HT1080 (cell line): ENCODE data around the gene PTGER1. TPM values are rescaled to one million over a fixed set of nuclear protein-coding genes. Genes with fewer than 3 reads are reported as not detected.

Experiments used
- DNase-seq: peaks from one replicate; pipeline ENCODE4 v3.0.0-alpha.2; 2015; ENCODE audit warnings: low read depth
- total RNA-seq: library from RNA; depleted of rRNA; stranded (reverse); fragments of >200 nt; shearing (Covaris generic); gene quantifications from 2 replicates; pipeline ENCODE4 v1.2.3, GENCODE V29; 2014

PTGER1 gene
- total RNA-seq, 1 experiment from 2014 or later: 0.43 TPM

- no peak for DNase-seq
These were observed 28.1 kb upstream of the PTGER1 start for GRCh38 chr19:14503285-14503684.

DNA sequence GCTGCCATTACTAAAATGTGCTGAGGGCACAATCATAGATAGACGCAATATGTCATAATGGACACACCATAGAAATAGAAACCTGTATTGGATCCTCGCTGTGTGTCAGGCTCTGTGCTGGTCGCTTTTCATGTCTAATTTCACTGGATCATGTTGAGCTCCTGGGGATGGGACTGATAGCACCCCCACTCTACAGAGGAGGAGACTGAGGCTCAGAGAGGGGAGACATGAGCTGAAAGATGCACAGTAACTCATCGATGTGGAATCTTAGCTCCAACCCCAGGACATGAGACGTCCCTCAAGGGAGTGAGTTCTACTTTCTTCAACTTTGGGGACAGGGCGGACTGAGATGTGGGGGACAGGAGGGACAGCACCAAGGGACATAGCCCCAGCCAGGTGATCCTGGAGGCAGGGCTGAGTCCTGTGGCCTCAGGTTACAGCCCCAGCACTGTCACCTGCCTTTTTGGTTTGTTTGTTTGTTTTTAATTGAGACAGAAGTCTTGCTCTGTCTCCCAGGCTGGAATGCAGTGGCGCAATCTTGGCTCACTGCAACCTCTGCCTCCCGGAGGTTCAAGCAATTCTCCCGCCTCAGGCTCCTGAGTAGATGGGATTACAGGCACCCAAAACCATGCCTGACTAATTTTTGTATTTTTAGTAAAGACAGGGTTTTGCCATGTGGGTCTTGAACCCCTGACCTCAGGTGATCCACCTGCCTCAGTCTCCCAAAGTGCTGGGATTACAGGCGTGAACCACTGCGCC, 27.4 kb upstream of the PTGER1 start:
- DNase-seq: no peak

- no peak for DNase-seq
These were observed 22.2 kb upstream of the PTGER1 start for GRCh38 chr19:14497228-14497921.

DNA sequence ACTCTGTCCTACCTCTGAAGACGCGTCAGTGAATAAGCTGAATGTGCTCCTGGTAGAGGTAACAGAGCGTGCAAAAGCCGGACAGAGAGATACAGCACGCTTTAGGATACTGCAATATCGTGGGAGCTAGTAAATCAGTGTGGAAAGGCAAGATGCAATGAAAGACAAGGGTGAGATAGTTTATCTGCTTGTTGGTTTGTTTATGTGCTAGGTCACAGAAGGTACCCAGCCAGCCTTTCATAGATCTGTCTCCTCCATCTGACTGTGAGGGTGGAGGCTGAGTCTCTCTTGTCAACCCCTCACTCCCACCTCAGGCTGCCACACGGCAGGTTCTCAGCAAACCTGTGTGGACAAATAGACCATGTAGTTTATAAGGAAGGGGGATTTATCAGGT, 21.7 kb upstream of the PTGER1 start:
- no peak for DNase-seq

DNA sequence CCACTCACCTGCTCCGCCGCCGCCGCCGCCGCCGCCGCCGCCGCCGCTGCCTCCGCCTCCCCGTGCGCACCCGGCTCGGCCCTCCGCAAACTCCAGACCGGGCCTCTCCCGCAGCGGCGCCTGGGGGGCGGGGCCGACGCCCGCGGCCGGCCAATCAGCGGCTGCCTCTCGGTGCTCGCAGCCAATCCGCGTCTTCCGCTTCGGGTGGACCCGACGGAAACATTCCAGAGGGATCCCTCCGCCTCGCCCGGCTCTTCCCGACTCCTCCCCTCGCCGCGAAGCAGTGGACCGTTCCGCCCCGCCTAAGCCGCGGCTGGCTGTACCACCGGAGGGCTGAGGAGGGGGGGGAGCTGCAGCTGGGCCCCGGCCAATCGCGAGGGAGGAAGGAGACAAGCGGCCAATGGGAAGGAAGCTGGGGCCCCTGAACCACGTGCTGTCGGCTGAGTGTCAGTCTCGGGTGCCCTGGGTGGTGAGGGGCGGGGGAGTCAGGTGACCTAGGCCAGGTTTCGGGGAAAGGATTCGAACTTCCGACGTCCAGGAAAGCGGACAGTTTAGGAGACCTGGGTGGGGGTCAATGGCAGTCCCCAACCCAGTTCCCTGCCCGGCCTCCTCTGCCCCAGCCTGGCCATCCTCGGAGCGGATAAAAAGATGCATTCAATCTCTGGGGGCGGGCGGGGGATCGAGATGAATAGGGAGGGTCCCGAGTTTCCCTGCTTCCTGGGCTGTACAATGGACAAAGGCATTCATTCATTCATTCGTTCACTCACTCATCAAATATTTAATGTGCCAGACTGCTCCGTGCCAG, 21.1 kb upstream of the PTGER1 start, which contains the start of gene GIPC1:
TSS of gene GIPC1 (minus strand) at position 99 of the 805 bp plus-strand sequence. CDS start 13,151 bp downstream, outside the sequence.
- peak; percentile 98 for DNase-seq

DNA sequence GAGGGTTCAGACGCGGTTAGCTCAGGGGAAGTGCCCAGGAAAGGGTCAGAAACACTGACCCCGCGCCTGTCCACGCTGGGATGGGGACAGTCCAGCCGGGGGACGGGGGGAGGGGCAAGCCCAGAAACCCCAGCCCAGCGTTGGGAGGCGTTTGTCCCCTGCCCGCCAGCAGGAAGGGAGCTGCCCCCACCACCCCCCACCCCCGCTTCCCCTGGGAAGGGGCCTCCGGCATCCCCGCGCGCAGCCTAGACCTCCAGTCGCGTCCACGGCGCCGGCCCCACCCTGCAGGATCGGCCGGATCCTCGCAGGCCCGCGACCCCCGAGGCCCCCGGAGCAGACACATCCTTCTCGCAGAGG, 20.5 kb upstream of the PTGER1 start:
- no peak for DNase-seq

DNA sequence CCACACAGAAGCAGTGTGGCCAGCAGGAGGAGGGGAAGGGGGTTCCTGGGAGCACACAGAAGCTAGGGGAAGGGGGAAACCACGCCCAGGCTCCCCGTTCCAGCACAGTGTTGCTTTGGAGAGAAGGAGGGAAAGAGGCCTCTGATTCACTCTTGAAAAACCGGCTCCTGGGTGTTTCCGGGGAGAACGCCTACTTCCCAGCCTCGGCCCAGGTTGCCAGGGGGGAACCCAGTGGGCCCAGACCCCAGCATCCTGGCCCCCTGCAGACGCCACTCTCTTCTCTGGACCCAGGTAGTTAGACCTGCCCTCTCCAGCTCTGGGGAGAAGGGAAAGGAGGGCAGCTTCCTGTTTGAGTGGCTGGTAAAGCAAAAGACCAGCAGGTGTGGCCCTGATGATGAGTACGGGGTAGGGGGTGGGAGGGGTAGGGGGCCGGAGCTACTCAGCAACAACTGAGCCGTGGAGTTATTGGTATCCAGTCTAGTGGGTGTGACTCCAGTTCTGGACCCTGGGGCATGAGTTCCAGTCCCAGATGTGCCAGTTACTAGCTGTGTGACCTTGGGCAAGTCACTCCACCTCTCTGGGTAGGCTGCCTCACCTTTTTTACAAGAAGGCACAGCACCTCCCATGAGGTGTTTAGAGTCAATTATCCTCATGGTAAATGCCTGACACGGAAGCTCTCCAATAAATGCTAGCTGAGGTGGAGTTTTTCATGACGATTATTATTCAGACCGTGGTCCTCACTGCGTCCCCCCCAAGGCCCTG, 19.9 kb upstream of the PTGER1 start:
- no peak for DNase-seq

DNA sequence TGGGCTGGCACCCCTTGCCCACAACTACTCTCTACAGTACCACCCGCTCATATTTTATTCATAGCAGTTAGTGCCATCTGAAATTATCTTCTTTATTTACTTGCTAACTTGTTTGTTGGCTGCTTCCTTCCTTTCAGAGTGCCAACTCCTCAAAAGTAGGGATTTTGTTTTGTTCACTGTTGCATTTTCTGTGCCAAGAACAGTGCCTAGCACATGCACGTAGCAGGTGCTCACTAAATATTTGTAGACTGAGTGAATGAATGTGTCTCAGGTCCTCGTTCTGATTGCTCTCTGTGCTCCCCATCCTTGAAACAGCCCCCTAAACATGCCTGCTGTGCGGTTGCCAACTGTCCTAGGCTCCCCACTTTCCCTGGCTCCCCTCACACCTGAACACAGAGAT, 19.3 kb upstream of the PTGER1 start:
- DNase-seq: no peak

DNA sequence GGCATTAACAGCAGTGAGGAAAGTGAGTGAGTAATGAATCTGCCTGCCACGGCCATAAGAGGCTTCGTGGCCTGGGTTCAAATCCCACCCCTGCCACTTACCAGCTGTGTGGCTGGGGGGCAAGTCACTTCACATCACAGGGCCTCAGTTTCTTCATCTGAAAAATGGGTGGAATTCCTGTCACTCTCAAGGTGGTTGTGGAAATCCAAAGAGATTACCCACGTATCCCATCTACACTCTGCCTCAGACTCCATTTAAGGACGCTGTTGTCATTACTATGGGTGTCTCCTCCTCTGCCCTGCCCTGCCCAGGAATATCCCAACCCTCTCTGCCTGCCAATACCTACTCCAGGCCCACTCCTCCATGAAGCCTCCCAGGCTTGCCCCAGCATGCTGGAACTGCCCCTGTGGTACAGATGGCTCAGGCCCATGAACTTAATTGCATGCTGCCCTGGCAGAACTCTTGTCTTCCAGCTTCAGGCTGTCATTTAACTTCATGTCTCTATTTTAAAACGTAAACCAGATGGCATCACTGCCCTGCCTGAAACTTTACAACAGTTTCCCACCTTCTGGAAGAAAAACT, 17.7 kb upstream of the PTGER1 start:
- DNase-seq: no peak

GRCh38 chr19:14487370-14488125, 12.4 kb upstream of the PTGER1 start:
- no peak for DNase-seq

GRCh38 chr19:14482172-14482941, 7.2 kb upstream of the PTGER1 start:
- DNase-seq: no peak

- no peak for DNase-seq
These were observed 5.5 kb upstream of the PTGER1 start for GRCh38 chr19:14480700-14481079.

DNA sequence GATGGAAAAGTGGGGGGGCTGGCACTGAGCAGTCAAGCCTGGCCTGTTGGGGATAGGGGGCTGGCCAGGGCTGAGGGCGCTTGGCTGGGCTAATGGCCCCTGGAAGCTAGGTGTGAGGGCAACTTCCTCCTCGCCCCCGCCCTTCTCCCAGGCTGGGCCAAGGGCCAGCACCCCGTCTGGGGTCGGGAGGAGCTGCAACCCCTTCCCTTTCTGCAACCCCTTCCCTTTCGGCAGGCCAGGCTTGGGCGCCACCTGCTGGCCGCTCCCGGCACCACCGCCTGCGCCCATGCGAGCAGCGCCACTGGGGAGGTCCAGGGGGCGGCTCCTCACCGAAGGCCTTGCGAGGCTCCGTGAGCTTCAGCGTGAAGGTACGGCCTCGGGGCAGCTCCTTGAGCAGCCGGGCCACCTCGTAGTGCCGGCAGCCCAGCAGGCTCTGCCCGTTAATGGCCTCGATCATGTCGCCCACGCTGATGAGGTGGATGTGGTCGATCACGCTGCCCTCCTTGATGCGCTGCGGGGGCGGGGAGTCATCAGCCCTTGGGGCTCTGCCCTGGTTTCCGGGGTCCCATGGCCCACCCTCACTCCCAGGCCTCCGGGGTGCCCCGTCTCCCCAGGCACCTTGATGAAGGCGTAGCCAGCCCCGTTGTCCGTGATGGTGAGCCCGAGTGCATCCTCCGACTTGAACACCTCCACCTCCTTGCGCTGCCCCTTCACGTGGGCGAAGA, 5.0 kb upstream of the PTGER1 start:
- DNase-seq: no peak

DNA sequence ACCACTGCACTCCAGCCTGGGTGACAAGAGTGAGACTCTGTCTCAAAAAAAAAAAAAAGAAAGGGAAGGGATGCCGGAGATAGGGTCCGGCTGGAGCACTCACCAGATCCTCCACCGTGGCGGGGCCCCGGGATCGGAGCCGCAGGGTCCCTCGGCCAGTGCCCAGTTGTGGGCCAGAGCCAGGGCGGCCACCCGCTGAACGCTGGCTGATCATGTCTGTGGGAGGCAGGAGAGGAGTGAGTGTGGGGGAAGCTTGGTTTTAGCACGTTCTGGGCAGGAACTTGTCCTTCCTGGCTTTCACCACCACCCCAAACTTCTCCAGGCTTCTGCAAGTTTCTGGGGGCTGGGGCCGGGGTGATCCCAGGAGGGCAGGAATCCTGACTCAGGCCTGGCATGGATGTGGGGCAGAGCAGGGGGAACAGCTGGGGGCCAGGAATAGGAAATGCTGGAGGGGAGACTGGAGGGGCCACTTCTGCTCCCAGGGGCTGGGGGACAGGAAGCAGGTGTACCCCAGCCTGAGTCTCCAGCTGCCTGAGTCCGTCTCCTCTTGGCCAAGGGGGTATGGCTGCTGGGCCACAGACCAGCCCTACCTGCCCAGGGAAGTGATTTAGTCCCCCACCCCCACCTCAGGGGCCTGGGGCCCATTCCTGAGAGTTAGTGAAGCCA, 4.3 kb upstream of the PTGER1 start:
- DNase-seq: no peak

DNA sequence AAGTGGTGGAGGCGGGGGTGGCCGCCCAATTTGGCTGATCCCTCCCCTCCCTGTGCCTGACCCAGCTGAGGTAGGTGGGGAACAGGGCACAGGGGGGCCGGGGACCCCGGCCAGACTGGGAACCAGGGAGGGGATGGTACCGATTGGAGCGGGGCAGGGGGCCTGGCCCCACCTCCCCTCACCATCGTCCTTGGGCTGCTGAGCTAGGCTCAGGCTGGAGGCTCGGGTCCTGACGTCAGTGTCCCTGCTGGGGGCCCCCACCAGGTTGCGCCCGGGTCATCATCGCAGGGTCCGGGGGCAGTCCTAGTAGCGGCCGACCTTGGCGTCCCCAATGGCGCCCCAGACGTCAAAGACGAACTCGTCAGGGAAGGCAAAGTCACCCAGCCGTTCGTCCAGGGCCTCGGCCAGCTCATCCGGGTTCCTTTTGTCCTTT, 3.0 kb upstream of the PTGER1 start:
- no peak for DNase-seq

- DNase-seq: no peak
These were observed 2.4 kb upstream of the PTGER1 start for GRCh38 chr19:14477418-14478112.

- peak; percentile 54 for DNase-seq
These were observed 1.7 kb upstream of the PTGER1 start for GRCh38 chr19:14476673-14477401.
